ENCODE data around the gene KIAA1217.
A peak's percentile ranks its signal among the peaks of the same experiment; 100 is the strongest.

KIAA1217 gene

DNA sequence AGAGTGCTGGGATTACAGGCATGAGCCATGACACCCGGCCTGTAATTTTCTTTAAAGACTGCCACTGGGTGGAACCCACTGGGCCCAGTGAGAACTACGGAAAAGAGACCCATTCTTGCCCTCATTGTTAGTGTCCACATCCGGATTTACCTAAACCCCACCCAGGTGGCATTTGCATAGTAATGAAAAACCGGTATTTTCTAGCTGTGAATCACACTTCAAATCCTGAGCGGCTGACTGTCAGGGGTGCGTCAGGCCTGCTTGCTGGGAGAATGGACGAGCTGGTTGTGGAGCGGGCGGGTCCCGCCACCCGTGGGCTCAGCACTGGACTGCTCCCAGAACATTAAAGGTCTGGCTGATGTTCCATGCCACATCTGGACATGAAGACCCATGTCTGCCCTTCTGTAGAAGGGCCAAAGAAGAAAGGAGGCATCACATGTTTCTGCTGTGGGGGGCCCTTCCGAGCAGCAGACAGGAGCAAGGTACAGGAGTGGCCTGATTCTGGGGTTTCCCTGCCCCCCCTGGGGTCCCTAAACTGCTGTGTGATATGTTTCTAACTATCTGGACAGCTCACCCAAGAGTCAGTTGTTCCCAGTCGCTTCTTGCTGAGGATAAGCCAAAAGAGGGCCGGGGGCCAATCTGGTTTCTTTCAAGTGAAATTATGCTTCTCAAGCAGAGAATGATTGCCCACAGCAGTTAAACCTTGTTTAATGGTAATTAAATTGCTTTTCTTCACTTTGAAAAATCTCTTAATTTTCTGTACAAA is 46.4 kb downstream of the KIAA1217 start:
- H3K4me1 ChIP-seq (ENCODE audit: control insufficient read depth, insufficient read depth, low read length): peaks cover 5% of the 10 kb centered on the region; the same call in 1 of the 2 replicates

DNA sequence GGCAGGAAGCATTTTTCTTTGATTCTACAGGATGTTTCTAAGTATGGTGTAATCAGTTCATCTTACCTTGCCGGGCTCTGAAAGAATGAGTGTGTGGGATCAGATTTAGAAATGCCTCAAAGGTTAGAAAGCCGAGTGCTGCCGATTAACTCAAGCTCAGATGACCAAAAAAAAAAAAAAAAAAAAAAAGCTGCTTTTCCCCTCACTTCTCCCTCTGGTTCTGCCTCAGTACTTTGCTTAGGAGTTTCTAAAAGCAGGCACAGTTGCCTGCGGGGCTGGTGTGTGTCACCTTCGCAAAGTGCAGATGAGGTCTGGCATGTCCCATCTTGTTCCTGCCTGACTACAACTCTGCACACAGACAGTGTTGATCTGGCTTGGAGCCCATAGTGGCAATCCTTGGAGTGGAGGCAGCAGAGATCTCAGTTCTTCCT is 47.0 kb downstream of the KIAA1217 start:
- H3K4me3 ChIP-seq (ENCODE audit: low read depth, low read length): no peak overlapping the region
- H3K4me1 ChIP-seq (ENCODE audit: control insufficient read depth, insufficient read depth, low read length): peaks cover 5% of the 10 kb centered on the region; the same call in 1 of the 2 replicates
- H3K36me3 ChIP-seq (ENCODE audit: control insufficient read depth in 2 of 2, insufficient read depth in 1 of 2, low read length in 2 of 2): no peaks in the 10 kb centered on the region
- ChIA-PET CTCF (no interaction called here), POLR2A (interaction anchor here (0.6 kb wide), 1 partner anchor 87 kb away, joined by 3 read pairs; no protein-coding TSS in a partner anchor)
- 0 out of 2 replicates have a peak overlapping the region, but pooled peaks have one; percentile 18 for H3K27ac ChIP-seq (ENCODE audit: extremely low read depth, low read depth, low read length)
- H3K9me3 ChIP-seq (ENCODE audit: control insufficient read depth, insufficient read depth, low read depth, low read length): no peaks in the 10 kb centered on the region
- 0 out of 2 replicates have a peak, but pooled peaks have one; percentile 29 for TF ChIP-seq ZNF223 (tag by site-specific recombination; IDR thresholded peaks at IDR 0.05)
- TF ChIP-seq TRIM28 (IDR thresholded peaks at IDR 0.05; ENCODE audit: borderline replicate concordance, low read length): peak; percentile 98
- TF ChIP-seq ZBTB17 (tag by site-specific recombination; IDR thresholded peaks at IDR 0.05): peak; percentile 65; the same call in 1 of the 2 replicates
- TF ChIP-seq, protein P1, sequence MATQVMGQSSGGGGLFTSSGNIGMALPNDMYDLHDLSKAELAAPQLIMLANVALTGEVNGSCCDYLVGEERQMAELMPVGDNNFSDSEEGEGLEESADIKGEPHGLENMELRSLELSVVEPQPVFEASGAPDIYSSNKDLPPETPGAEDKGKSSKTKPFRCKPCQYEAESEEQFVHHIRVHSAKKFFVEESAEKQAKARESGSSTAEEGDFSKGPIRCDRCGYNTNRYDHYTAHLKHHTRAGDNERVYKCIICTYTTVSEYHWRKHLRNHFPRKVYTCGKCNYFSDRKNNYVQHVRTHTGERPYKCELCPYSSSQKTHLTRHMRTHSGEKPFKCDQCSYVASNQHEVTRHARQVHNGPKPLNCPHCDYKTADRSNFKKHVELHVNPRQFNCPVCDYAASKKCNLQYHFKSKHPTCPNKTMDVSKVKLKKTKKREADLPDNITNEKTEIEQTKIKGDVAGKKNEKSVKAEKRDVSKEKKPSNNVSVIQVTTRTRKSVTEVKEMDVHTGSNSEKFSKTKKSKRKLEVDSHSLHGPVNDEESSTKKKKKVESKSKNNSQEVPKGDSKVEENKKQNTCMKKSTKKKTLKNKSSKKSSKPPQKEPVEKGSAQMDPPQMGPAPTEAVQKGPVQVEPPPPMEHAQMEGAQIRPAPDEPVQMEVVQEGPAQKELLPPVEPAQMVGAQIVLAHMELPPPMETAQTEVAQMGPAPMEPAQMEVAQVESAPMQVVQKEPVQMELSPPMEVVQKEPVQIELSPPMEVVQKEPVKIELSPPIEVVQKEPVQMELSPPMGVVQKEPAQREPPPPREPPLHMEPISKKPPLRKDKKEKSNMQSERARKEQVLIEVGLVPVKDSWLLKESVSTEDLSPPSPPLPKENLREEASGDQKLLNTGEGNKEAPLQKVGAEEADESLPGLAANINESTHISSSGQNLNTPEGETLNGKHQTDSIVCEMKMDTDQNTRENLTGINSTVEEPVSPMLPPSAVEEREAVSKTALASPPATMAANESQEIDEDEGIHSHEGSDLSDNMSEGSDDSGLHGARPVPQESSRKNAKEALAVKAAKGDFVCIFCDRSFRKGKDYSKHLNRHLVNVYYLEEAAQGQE (tag by site-specific recombination; IDR thresholded peaks at IDR 0.05): no peak
- TF ChIP-seq MZF1 (tag by site-specific recombination; IDR thresholded peaks at IDR 0.05; ENCODE audit: borderline replicate concordance): no peak
- TF ChIP-seq, protein P2, sequence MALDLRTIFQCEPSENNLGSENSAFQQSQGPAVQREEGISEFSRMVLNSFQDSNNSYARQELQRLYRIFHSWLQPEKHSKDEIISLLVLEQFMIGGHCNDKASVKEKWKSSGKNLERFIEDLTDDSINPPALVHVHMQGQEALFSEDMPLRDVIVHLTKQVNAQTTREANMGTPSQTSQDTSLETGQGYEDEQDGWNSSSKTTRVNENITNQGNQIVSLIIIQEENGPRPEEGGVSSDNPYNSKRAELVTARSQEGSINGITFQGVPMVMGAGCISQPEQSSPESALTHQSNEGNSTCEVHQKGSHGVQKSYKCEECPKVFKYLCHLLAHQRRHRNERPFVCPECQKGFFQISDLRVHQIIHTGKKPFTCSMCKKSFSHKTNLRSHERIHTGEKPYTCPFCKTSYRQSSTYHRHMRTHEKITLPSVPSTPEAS (tag by site-specific recombination; IDR thresholded peaks at IDR 0.05): no peak
- TF ChIP-seq, protein P3, sequence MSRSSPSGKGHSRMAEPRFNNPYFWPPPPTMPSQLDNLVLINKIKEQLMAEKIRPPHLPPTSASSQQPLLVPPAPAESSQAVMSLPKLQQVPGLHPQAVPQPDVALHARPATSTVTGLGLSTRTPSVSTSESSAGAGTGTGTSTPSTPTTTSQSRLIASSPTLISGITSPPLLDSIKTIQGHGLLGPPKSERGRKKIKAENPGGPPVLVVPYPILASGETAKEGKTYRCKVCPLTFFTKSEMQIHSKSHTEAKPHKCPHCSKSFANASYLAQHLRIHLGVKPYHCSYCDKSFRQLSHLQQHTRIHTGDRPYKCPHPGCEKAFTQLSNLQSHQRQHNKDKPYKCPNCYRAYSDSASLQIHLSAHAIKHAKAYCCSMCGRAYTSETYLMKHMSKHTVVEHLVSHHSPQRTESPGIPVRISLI (tag by site-specific recombination; IDR thresholded peaks at IDR 0.05): peak; percentile 57; the same call in 1 of the 2 replicates
- no peak for TF ChIP-seq ZNF830 (tag by site-specific recombination; IDR thresholded peaks at IDR 0.05; ENCODE audit: low read depth)
- TF ChIP-seq, protein P4, sequence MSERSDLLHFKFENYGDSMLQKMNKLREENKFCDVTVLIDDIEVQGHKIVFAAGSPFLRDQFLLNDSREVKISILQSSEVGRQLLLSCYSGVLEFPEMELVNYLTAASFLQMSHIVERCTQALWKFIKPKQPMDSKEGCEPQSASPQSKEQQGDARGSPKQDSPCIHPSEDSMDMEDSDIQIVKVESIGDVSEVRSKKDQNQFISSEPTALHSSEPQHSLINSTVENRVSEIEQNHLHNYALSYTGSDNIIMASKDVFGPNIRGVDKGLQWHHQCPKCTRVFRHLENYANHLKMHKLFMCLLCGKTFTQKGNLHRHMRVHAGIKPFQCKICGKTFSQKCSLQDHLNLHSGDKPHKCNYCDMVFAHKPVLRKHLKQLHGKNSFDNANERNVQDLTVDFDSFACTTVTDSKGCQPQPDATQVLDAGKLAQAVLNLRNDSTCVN (tag by site-specific recombination; optimal IDR thresholded peaks at IDR 0.05): no peak
- TF ChIP-seq ZNF114 (tag by site-specific recombination; IDR thresholded peaks at IDR 0.05): no peak
- TF ChIP-seq ZNF777 (tag by site-specific recombination; IDR thresholded peaks at IDR 0.05; ENCODE audit: borderline replicate concordance): no peak

More for the DNA sequence above, 46.4 kb downstream of the KIAA1217 start:
- H3K36me3 ChIP-seq (ENCODE audit: control insufficient read depth in 2 of 2, insufficient read depth in 1 of 2, low read length in 2 of 2): no peaks in the 10 kb centered on the region
- H3K4me3 ChIP-seq (ENCODE audit: low read depth, low read length): no peak overlapping the region
- no peaks in the 10 kb centered on the region for H3K9me3 ChIP-seq (ENCODE audit: control insufficient read depth, insufficient read depth, low read depth, low read length)
- POLR2A ChIA-PET: interaction anchor here (0.6 kb wide), 1 partner anchor 88 kb away, joined by 3 read pairs; no protein-coding TSS in a partner anchor
- 0 out of 2 replicates have a peak overlapping the region, but pooled peaks have one; percentile 11 for H3K27ac ChIP-seq (ENCODE audit: extremely low read depth, low read depth, low read length)
- CTCF ChIA-PET: no interaction called here
- TF ChIP-seq, protein P5, sequence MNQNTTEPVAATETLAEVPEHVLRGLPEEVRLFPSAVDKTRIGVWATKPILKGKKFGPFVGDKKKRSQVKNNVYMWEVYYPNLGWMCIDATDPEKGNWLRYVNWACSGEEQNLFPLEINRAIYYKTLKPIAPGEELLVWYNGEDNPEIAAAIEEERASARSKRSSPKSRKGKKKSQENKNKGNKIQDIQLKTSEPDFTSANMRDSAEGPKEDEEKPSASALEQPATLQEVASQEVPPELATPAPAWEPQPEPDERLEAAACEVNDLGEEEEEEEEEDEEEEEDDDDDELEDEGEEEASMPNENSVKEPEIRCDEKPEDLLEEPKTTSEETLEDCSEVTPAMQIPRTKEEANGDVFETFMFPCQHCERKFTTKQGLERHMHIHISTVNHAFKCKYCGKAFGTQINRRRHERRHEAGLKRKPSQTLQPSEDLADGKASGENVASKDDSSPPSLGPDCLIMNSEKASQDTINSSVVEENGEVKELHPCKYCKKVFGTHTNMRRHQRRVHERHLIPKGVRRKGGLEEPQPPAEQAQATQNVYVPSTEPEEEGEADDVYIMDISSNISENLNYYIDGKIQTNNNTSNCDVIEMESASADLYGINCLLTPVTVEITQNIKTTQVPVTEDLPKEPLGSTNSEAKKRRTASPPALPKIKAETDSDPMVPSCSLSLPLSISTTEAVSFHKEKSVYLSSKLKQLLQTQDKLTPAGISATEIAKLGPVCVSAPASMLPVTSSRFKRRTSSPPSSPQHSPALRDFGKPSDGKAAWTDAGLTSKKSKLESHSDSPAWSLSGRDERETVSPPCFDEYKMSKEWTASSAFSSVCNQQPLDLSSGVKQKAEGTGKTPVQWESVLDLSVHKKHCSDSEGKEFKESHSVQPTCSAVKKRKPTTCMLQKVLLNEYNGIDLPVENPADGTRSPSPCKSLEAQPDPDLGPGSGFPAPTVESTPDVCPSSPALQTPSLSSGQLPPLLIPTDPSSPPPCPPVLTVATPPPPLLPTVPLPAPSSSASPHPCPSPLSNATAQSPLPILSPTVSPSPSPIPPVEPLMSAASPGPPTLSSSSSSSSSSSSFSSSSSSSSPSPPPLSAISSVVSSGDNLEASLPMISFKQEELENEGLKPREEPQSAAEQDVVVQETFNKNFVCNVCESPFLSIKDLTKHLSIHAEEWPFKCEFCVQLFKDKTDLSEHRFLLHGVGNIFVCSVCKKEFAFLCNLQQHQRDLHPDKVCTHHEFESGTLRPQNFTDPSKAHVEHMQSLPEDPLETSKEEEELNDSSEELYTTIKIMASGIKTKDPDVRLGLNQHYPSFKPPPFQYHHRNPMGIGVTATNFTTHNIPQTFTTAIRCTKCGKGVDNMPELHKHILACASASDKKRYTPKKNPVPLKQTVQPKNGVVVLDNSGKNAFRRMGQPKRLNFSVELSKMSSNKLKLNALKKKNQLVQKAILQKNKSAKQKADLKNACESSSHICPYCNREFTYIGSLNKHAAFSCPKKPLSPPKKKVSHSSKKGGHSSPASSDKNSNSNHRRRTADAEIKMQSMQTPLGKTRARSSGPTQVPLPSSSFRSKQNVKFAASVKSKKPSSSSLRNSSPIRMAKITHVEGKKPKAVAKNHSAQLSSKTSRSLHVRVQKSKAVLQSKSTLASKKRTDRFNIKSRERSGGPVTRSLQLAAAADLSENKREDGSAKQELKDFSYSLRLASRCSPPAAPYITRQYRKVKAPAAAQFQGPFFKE (tag by site-specific recombination; IDR thresholded peaks at IDR 0.05; ENCODE audit: borderline replicate concordance): no peak
- TF ChIP-seq ZNF114 (tag by site-specific recombination; IDR thresholded peaks at IDR 0.05) (no peak), SP7 (tag by site-specific recombination; IDR thresholded peaks at IDR 0.05) (no peak), ZNF548 (tag by site-specific recombination; IDR thresholded peaks at IDR 0.05) (no peak), ZNF530 (tag by site-specific recombination; IDR thresholded peaks at IDR 0.05; ENCODE audit: low read depth) (no peak), ZNF701 (tag by site-specific recombination; IDR thresholded peaks at IDR 0.05) (no peak)
